DMS114 treated with DMSO at 0.1 percent for 48 hours (cell line): Measurements from ENCODE around the gene SHE.

Source experiments
- DNase-seq: peaks from one replicate; lab custom pipeline; 2025; ENCODE audit not compliant: unreplicated experiment; lab: John Stamatoyannopoulos, UW

The SHE gene

GRCh38 chr1:154453161-154453560 is 49.1 kb downstream of the SHE start:
- DNase-seq, result no peak

GRCh38 chr1:154448331-154448811 is 53.8 kb downstream of the SHE start:
- no peak for DNase-seq

- DNase-seq, result no peak
Measured at GRCh38 chr1:154446789-154447188, 55.4 kb downstream of the SHE start.

GRCh38 chr1:154446292-154446691 is 55.9 kb downstream of the SHE start:
- no peak for DNase-seq

GRCh38 chr1:154445040-154445472 is 57.2 kb downstream of the SHE start:
- no peak for DNase-seq

- no peak for DNase-seq
Measured at GRCh38 chr1:154443274-154444013, 58.8 kb downstream of the SHE start.

- no peak for DNase-seq
Measured at GRCh38 chr1:154442006-154442740, 60.0 kb downstream of the SHE start.

- no peak for DNase-seq
Measured at GRCh38 chr1:154441241-154441888, 60.8 kb downstream of the SHE start.

GRCh38 chr1:154440036-154440804 is 62.0 kb downstream of the SHE start:
- no peak for DNase-seq

- no peak for DNase-seq
Measured at GRCh38 chr1:154436433-154436832, 65.8 kb downstream of the SHE start.

- DNase-seq, result no peak
Measured at GRCh38 chr1:154435599-154436200, 66.5 kb downstream of the SHE start.

GRCh38 chr1:154434346-154435085 is 67.7 kb downstream of the SHE start:
- no peak for DNase-seq

- DNase-seq, result no peak
Measured at GRCh38 chr1:154433161-154433764, 68.9 kb downstream of the SHE start.

GRCh38 chr1:154431586-154432373 is 70.4 kb downstream of the SHE start:
- DNase-seq, result no peak

GRCh38 chr1:154430903-154431302 is 71.3 kb downstream of the SHE start:
- DNase-seq, result no peak

GRCh38 chr1:154429841-154430611 is 72.2 kb downstream of the SHE start:
- no peak for DNase-seq
